ENCODE measurements around the gene AK9. TPM values are rescaled to one million over a fixed set of nuclear protein-coding genes. Genes with fewer than 3 reads are reported as not detected.

AK9 gene
- total and polyA plus RNA-seq, 2 of the 4 experiments (the other 2 are of a cell fraction), result 1.7 to 1.8 TPM

GRCh38 chr6:109612268-109612667, 78.7 kb downstream of the AK9 start:
- Histone ChIP-seq H4K20me1 (ENCODE audit: insufficient read depth, low read length) (no peaks in the 10 kb centered on the region), H2BK5ac (ENCODE audit: low read depth, low read length, poor library complexity, severe bottlenecking) (no peak overlapping the region), H4K5ac (ENCODE audit: low read depth, low read length) (no peak overlapping the region), H3K18ac (ENCODE audit: low read depth, low read length) (no peak overlapping the region), H3K14ac (replicated peaks; ENCODE audit: low read depth, low read length) (no peak overlapping the region), H3K36me3 (ENCODE audit: control insufficient read depth, insufficient read depth, low read length) (no peaks in the 10 kb centered on the region), H3K9me1 (ENCODE audit: insufficient read depth, low read length) (no peaks in the 10 kb centered on the region), H3K4ac (ENCODE audit: low read depth, low read length) (no peak overlapping the region), H2BK15ac (ENCODE audit: low read depth, low read length) (no peak overlapping the region), H2AFZ (replicated peaks; ENCODE audit: low read length, poor library complexity) (no peak overlapping the region), H3K27me3 (ENCODE audit: control insufficient read depth, insufficient read depth, low read length) (no peaks in the 10 kb centered on the region), H2AK9ac (replicated peaks; ENCODE audit: low read depth, low read length, poor library complexity) (no peak overlapping the region), H3K27ac (ENCODE audit: insufficient read depth, low read length) (no peak overlapping the region), H3K9me3 (ENCODE audit: control insufficient read depth, insufficient read depth, low read length) (peaks cover 2% of the 10 kb centered on the region; the same call in 1 of the 2 replicates), H3K56ac (ENCODE audit: extremely low read depth, insufficient read depth, low read length) (no peak overlapping the region), H4K8ac (ENCODE audit: low read depth in 2 of 2, low read length in 2 of 2) (no peak overlapping the region), H4K91ac (ENCODE audit: insufficient read depth, low read depth, low read length) (no peak overlapping the region), H3K4me3 (ENCODE audit: insufficient read depth, low read depth, low read length) (no peak overlapping the region), H3K4me2 (ENCODE audit: low read depth, low read length) (no peak overlapping the region), H2AK5ac (ENCODE audit: low read depth, low read length) (no peak overlapping the region), H3K9ac (ENCODE audit: low read depth, low read length) (no peak overlapping the region), H3K4me1 (ENCODE audit: control insufficient read depth, insufficient read depth, low read length) (no peaks in the 10 kb centered on the region), H3K23ac (ENCODE audit: low read depth, low read length) (no peak overlapping the region), H3K79me1 (ENCODE audit: low read depth in 1 of 2, low read length in 2 of 2) (no peaks in the 10 kb centered on the region), H2BK20ac (ENCODE audit: low read depth, low read length) (no peak overlapping the region), H2BK120ac (ENCODE audit: low read depth, low read length) (no peak overlapping the region)
- CTCF ChIA-PET, result no interaction called here
- TF ChIP-seq SMC3 (IDR thresholded peaks at IDR 0.05; ENCODE audit: low read depth, low read length) (no peak), POLR2A (IDR thresholded peaks at IDR 0.05; ENCODE audit: low read depth, low read length) (no peak), CEBPB (IDR thresholded peaks at IDR 0.05; ENCODE audit: low read depth, low read length) (no peak), CHD1 (IDR thresholded peaks at IDR 0.05; ENCODE audit: low read depth, low read length) (no peak), RAD21 (IDR thresholded peaks at IDR 0.05; ENCODE audit: low read length) (no peak), BHLHE40 (IDR thresholded peaks at IDR 0.05; ENCODE audit: low read depth, low read length) (no peak), RCOR1 (IDR thresholded peaks at IDR 0.05; ENCODE audit: insufficient replicate concordance, low read length) (no peak), NFE2L2 (IDR thresholded peaks at IDR 0.05; ENCODE audit: low read depth, low read length) (no peak), MAZ (IDR thresholded peaks at IDR 0.05; ENCODE audit: borderline replicate concordance, low read depth, low read length) (no peak), USF2 (IDR thresholded peaks at IDR 0.05; ENCODE audit: low read depth, low read length) (no peak), ELK1 (IDR thresholded peaks at IDR 0.05; ENCODE audit: borderline replicate concordance, low read depth, low read length) (no peak), FOS (IDR thresholded peaks at IDR 0.05; ENCODE audit: low read depth, low read length) (no peak), MXI1 (IDR thresholded peaks at IDR 0.05; ENCODE audit: borderline replicate concordance, low read depth, low read length) (no peak), MAFK (IDR thresholded peaks at IDR 0.05; ENCODE audit: low read depth, low read length) (no peak), RFX5 (IDR thresholded peaks at IDR 0.05; ENCODE audit: low read depth, low read length) (no peak)
- TF ChIP-seq, protein P1, sequence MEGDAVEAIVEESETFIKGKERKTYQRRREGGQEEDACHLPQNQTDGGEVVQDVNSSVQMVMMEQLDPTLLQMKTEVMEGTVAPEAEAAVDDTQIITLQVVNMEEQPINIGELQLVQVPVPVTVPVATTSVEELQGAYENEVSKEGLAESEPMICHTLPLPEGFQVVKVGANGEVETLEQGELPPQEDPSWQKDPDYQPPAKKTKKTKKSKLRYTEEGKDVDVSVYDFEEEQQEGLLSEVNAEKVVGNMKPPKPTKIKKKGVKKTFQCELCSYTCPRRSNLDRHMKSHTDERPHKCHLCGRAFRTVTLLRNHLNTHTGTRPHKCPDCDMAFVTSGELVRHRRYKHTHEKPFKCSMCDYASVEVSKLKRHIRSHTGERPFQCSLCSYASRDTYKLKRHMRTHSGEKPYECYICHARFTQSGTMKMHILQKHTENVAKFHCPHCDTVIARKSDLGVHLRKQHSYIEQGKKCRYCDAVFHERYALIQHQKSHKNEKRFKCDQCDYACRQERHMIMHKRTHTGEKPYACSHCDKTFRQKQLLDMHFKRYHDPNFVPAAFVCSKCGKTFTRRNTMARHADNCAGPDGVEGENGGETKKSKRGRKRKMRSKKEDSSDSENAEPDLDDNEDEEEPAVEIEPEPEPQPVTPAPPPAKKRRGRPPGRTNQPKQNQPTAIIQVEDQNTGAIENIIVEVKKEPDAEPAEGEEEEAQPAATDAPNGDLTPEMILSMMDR (conservative IDR thresholded peaks at IDR 0.05; ENCODE audit: low read depth, low read length), result no peak
- POLR2A ChIA-PET (ENCODE audit: unreplicated experiment), result no interaction called here
- WGBS, 2 experiments (ENCODE audit: extremely low coverage in 2 of 2, insufficient read length in 1 of 2), result no CpG with 5 or more reads among the region's 1 CpG
- dilution Hi-C loops (cut with HindIII; ENCODE audit: low sequenced_read_pairs, unreplicated experiment), result no loop called here
- no peak for ATAC-seq (ENCODE audit: low read depth)
- in situ Hi-C loops (cut with MboI; ENCODE audit: low sequenced_read_pairs), result no loop called here
- BruUV-seq (replicated peaks), result no TSS peak
- intact Hi-C loops (cut with micrococcal nuclease), result no loop called here
- no peak for DNase-seq
